Effector memory CD8-positive, alpha-beta T cell (primary cell): Measurements from ENCODE around the gene AGAP5.

Experiments used
- ATAC-seq: fragments of 150-1000 bp; cut with Tn5 transposase; replicated peaks from 2 replicates; pipeline ENCODE4 v1.10.0; 2021; ENCODE audit warnings: mild to moderate bottlenecking, moderate library complexity
- DNase-seq, 3 experiments: peaks; one replicate each; pipeline ENCODE4 v3.0.0; 2021
- H3K27ac Mint-ChIP-seq, 2 donors: one replicate each; pipeline ENCODE4 v1.8.0; 2022; ENCODE audit warnings: mild to moderate bottlenecking in 2 of 2, mixed read lengths in 2 of 2, moderate library complexity in 2 of 2
- H3K27me3 Mint-ChIP-seq, 2 donors: one replicate each; pipeline ENCODE4 v1.8.0; 2022; ENCODE audit warnings: mixed read lengths in 2 of 2
- H3K36me3 Mint-ChIP-seq: one replicate; pipeline ENCODE4 v1.8.0; 2022; ENCODE audit warnings: mild to moderate bottlenecking, moderate library complexity, mixed read lengths; ENCODE audit not compliant: insufficient read depth
- H3K4me1 Mint-ChIP-seq, 2 donors: one replicate each; pipeline ENCODE4 v1.8.0; 2022; ENCODE audit warnings: low read depth in 2 of 2, mixed read lengths in 2 of 2
- H3K4me3 Mint-ChIP-seq, 2 donors: one replicate each; pipeline ENCODE4 v1.8.0; 2022; ENCODE audit warnings: mild to moderate bottlenecking in 2 of 2, mixed read lengths in 2 of 2, moderate library complexity in 2 of 2
- H3K9me3 Mint-ChIP-seq, 2 donors: one replicate each; pipeline ENCODE4 v1.8.0; 2022; ENCODE audit warnings: mixed read lengths in 2 of 2

AGAP5 gene

GRCh38 chr10:73644015-73644743 is 53.7 kb downstream of the AGAP5 start:
- Mint-ChIP-seq H3K4me1 (peaks cover 0 to 6% of the 10 kb centered on the region in 2 donors), H3K27me3 (peaks cover 6 to 32% of the 10 kb centered on the region in 2 donors), H3K9me3 (no peaks in the 10 kb centered on the region), H3K27ac (no peak overlapping the region), H3K36me3 (no peaks in the 10 kb centered on the region), H3K4me3 (no peak overlapping the region)
- ATAC-seq: peak; percentile 83
- peak; percentile 34 to 54 (median 53) for DNase-seq

GRCh38 chr10:73643362-73643761 is 54.5 kb downstream of the AGAP5 start:
- ATAC-seq (no peak), DNase-seq (no peak)
- no peaks in the 10 kb centered on the region for H3K36me3 Mint-ChIP-seq
- H3K4me1 Mint-ChIP-seq: peaks cover 0 to 6% of the 10 kb centered on the region in 2 donors
- H3K4me3 Mint-ChIP-seq: no peak overlapping the region
- H3K27ac Mint-ChIP-seq: no peak overlapping the region
- peaks cover 6 to 32% of the 10 kb centered on the region in 2 donors for H3K27me3 Mint-ChIP-seq
- no peaks in the 10 kb centered on the region for H3K9me3 Mint-ChIP-seq

GRCh38 chr10:73641328-73642060 is 56.4 kb downstream of the AGAP5 start, which contains the start of gene MYOZ1:
MYOZ1 (minus strand) TSS chr10:73641474; CDS start chr10:73640017, 1,457 bp downstream.
- H3K36me3 Mint-ChIP-seq: no peaks in the 10 kb centered on the region
- peaks cover 0 to 5% of the 10 kb centered on the region in 2 donors for H3K4me1 Mint-ChIP-seq
- no peak within 1 kb of the TSS for H3K4me3 Mint-ChIP-seq
- H3K9me3 Mint-ChIP-seq: no peaks in the 10 kb centered on the region
- peaks cover 6 to 22% of the 10 kb centered on the region in 2 donors for H3K27me3 Mint-ChIP-seq
- H3K27ac Mint-ChIP-seq: no peak within 1 kb of the TSS
- ATAC-seq (no peak), DNase-seq (no peak)

GRCh38 chr10:73639286-73639685 is 58.6 kb downstream of the AGAP5 start:
- ATAC-seq (no peak), DNase-seq (no peak)
- no peaks in the 10 kb centered on the region for H3K9me3 Mint-ChIP-seq
- H3K4me3 Mint-ChIP-seq: no peak overlapping the region
- peaks cover 0 to 5% of the 10 kb centered on the region in 2 donors for H3K4me1 Mint-ChIP-seq
- peaks cover 10 to 14% of the 10 kb centered on the region in 2 donors for H3K27me3 Mint-ChIP-seq
- H3K27ac Mint-ChIP-seq: no peak overlapping the region
- no peaks in the 10 kb centered on the region for H3K36me3 Mint-ChIP-seq

GRCh38 chr10:73635781-73636180 is 62.1 kb downstream of the AGAP5 start:
- Mint-ChIP-seq H3K36me3 (no peaks in the 10 kb centered on the region), H3K27me3 (peaks cover 1 to 4% of the 10 kb centered on the region in 2 donors), H3K4me1 (peaks cover 0 to 2% of the 10 kb centered on the region in 2 donors), H3K4me3 (no peak overlapping the region), H3K27ac (no peak overlapping the region), H3K9me3 (no peaks in the 10 kb centered on the region)
- DNase-seq: no peak
- no peak for ATAC-seq

- H3K4me1 Mint-ChIP-seq: peaks cover 0 to 2% of the 10 kb centered on the region in 2 donors
Observed at GRCh38 chr10:73634421-73634820, 63.5 kb downstream of the AGAP5 start.

GRCh38 chr10:73629165-73629564 is 68.7 kb downstream of the AGAP5 start:
- no peak for ATAC-seq
- no peaks in the 10 kb centered on the region for H3K27me3 Mint-ChIP-seq
- H3K9me3 Mint-ChIP-seq: no peaks in the 10 kb centered on the region

More at GRCh38 chr10:73634421-73634820, 63.5 kb downstream of the AGAP5 start:
- Mint-ChIP-seq H3K27me3 (peaks cover 0 to 4% of the 10 kb centered on the region in 2 donors), H3K9me3 (no peaks in the 10 kb centered on the region), H3K36me3 (no peaks in the 10 kb centered on the region), H3K4me3 (no peak overlapping the region), H3K27ac (no peak overlapping the region)
- no peak for ATAC-seq
- DNase-seq: no peak

GRCh38 chr10:73628405-73628804 is 69.5 kb downstream of the AGAP5 start:
- ATAC-seq (no peak), DNase-seq (no peak)
- Mint-ChIP-seq H3K27ac (no peak overlapping the region), H3K9me3 (no peaks in the 10 kb centered on the region), H3K4me3 (no peak overlapping the region), H3K36me3 (peaks cover 12% of the 10 kb centered on the region), H3K27me3 (no peaks in the 10 kb centered on the region), H3K4me1 (peaks cover 14 to 17% of the 10 kb centered on the region in 2 donors)

More at GRCh38 chr10:73629165-73629564, 68.7 kb downstream of the AGAP5 start:
- no peak for DNase-seq
- Mint-ChIP-seq H3K4me1 (peaks cover 14 to 17% of the 10 kb centered on the region in 2 donors), H3K4me3 (no peak overlapping the region), H3K27ac (no peak overlapping the region), H3K36me3 (peaks cover 12% of the 10 kb centered on the region)

GRCh38 chr10:73627300-73627699 is 70.6 kb downstream of the AGAP5 start:
- Mint-ChIP-seq H3K36me3 (peaks cover 12% of the 10 kb centered on the region), H3K27ac (peak overlapping the region in 1 of 2 donors; percentile 97), H3K4me3 (peak overlapping the region in 1 of 2 donors; percentile 25), H3K9me3 (no peaks in the 10 kb centered on the region), H3K4me1 (peaks cover 14 to 17% of the 10 kb centered on the region in 2 donors), H3K27me3 (no peaks in the 10 kb centered on the region)
- DNase-seq: no peak
- ATAC-seq: no peak

GRCh38 chr10:73625884-73626752 is 71.8 kb downstream of the AGAP5 start:
- H3K4me1 Mint-ChIP-seq: peaks cover 14 to 17% of the 10 kb centered on the region in 2 donors
- H3K36me3 Mint-ChIP-seq: peaks cover 12% of the 10 kb centered on the region
- H3K4me3 Mint-ChIP-seq: peak overlapping the region; percentile 86 to 96
- ATAC-seq (peak; percentile 94), DNase-seq (peak; percentile 89 to 92 (median 91))
- H3K27ac Mint-ChIP-seq: peak overlapping the region; percentile 97 to 98
- H3K27me3 Mint-ChIP-seq: no peaks in the 10 kb centered on the region
- H3K9me3 Mint-ChIP-seq: no peaks in the 10 kb centered on the region

- peak; percentile 13 for ATAC-seq
- peak overlapping the region; percentile 97 to 98 for H3K27ac Mint-ChIP-seq
- peak overlapping the region; percentile 86 to 96 for H3K4me3 Mint-ChIP-seq
- H3K9me3 Mint-ChIP-seq: no peaks in the 10 kb centered on the region
- no peak for DNase-seq
- H3K36me3 Mint-ChIP-seq: peaks cover 12% of the 10 kb centered on the region
- no peaks in the 10 kb centered on the region for H3K27me3 Mint-ChIP-seq
- H3K4me1 Mint-ChIP-seq: peaks cover 14 to 17% of the 10 kb centered on the region in 2 donors
Observed at GRCh38 chr10:73625004-73625883, 72.7 kb downstream of the AGAP5 start.
